Epithelial cell of proximal tubule (primary cell): ENCODE measurements around the gene P4HA3. TPM values are rescaled to one million over a fixed set of nuclear protein-coding genes. Genes with fewer than 3 reads are reported as not detected.
"Not testable (repeated sequence)": the region's sequence is repeated elsewhere in the genome, so short reads cannot be mapped to it uniquely, and the experiment has no call there.

ENCODE experiments used
- DNase-seq: peaks from one replicate; pipeline ENCODE4 v3.0.0-alpha.2; 2011; ENCODE audit warnings: low read depth
- H3K4me3 ChIP-seq: 2 replicates; pipeline ENCODE4 v1.5.1; 2011; ENCODE audit warnings: low read depth, mild to moderate bottlenecking, low read length
- CTCF ChIP-seq: conservative IDR thresholded peaks from 2 replicates; pipeline ENCODE4 v1.5.1; 2012; ENCODE audit warnings: low read depth, mild to moderate bottlenecking, low read length
- total RNA-seq: library from RNA; depleted of rRNA; stranded (reverse); fragments of >200 nt; gene quantifications from 2 replicates; pipeline ENCODE4 v1.2.3, GENCODE V29; 2015

P4HA3 gene
- total RNA-seq, 1 donor from 2014 or later = 0.81 TPM

GRCh38 chr11:74339619-74340018 is 28.2 kb upstream of the P4HA3 start:
- TF ChIP-seq CTCF = no peak

GRCh38 chr11:74338963-74339362 is 27.5 kb upstream of the P4HA3 start:
- TF ChIP-seq CTCF = no peak
- H3K4me3 ChIP-seq = no peak overlapping the region
- no peak for DNase-seq

More at GRCh38 chr11:74339619-74340018, 28.2 kb upstream of the P4HA3 start:
- no peak for DNase-seq
- H3K4me3 ChIP-seq = no peak overlapping the region

GRCh38 chr11:74333193-74333592 is 21.8 kb upstream of the P4HA3 start:
- no peak for DNase-seq
- H3K4me3 ChIP-seq = no peak overlapping the region
- no peak for TF ChIP-seq CTCF

GRCh38 chr11:74332291-74332690 is 20.9 kb upstream of the P4HA3 start:
- H3K4me3 ChIP-seq = no peak overlapping the region
- no peak for DNase-seq
- TF ChIP-seq CTCF = no peak

GRCh38 chr11:74331000-74331399 is 19.6 kb upstream of the P4HA3 start:
- not testable (repeated sequence) for DNase-seq

GRCh38 chr11:74330075-74330858 is 18.8 kb upstream of the P4HA3 start:
- DNase-seq = peak; percentile 68
- H3K4me3 ChIP-seq = no peak overlapping the region
- TF ChIP-seq CTCF = no peak

More at GRCh38 chr11:74331000-74331399, 19.6 kb upstream of the P4HA3 start:
- H3K4me3 ChIP-seq = not testable (repeated sequence)

GRCh38 chr11:74327076-74327475 is 15.6 kb upstream of the P4HA3 start:
- H3K4me3 ChIP-seq = no peak overlapping the region
- no peak for DNase-seq
- no peak for TF ChIP-seq CTCF
